Measurements from ENCODE around the gene RET. TPM values are rescaled to one million over a fixed set of nuclear protein-coding genes. Genes with fewer than 3 reads are reported as not detected.
"Not testable (repeated sequence)": the region's sequence is repeated elsewhere in the genome, so short reads cannot be mapped to it uniquely, and the experiment has no call there.

Gene RET
- total RNA-seq, 1 experiment from 2014 or later, result 81.1 TPM

DNA sequence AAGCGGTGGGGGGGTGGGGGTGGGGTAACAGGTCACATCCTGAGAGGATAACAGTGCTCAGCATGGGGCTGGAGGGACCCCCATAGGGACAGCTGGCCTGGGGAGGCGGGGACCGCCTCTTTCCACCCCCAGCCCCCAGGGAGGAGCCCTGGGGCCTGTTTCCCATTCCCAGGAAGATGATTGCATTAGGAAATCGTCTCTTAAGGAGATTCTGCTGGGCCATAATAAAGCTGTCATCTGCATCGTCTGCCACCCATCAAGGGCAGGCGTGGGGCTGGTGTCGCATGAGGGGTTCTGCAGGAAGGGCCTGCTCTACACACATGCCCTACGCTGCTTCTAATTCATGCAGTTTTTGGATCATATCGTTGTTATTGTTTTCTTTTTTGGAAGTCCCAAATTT lies 17.2 kb downstream of the RET start:
- Histone ChIP-seq H3K27me3 (ENCODE audit: control insufficient read depth, insufficient read depth, low read length) (no peaks in the 10 kb centered on the region), H3K36me3 (ENCODE audit: control insufficient read depth, insufficient read depth, low read length) (no peaks in the 10 kb centered on the region), H3K9me3 (ENCODE audit: control insufficient read depth, insufficient read depth, low read depth, low read length) (no peaks in the 10 kb centered on the region), H3K27ac (ENCODE audit: low read length) (no peak overlapping the region), H3K4me1 (ENCODE audit: control insufficient read depth, insufficient read depth, low read length) (peaks cover 5% of the 10 kb centered on the region; the same call in 1 of the 2 replicates), H3K4me3 (ENCODE audit: low read depth in 2 of 2, low read length in 2 of 2) (no peak overlapping the region)
- no peak for DNase-seq (ENCODE audit: low read depth, low spot score)
- no peak for ATAC-seq
- in situ Hi-C loops (cut with HindIII; ENCODE audit: low pct_unique_long_range_greater_than_20kb, low sequenced_read_pairs), result no loop called here
- TF ChIP-seq, protein P1, sequence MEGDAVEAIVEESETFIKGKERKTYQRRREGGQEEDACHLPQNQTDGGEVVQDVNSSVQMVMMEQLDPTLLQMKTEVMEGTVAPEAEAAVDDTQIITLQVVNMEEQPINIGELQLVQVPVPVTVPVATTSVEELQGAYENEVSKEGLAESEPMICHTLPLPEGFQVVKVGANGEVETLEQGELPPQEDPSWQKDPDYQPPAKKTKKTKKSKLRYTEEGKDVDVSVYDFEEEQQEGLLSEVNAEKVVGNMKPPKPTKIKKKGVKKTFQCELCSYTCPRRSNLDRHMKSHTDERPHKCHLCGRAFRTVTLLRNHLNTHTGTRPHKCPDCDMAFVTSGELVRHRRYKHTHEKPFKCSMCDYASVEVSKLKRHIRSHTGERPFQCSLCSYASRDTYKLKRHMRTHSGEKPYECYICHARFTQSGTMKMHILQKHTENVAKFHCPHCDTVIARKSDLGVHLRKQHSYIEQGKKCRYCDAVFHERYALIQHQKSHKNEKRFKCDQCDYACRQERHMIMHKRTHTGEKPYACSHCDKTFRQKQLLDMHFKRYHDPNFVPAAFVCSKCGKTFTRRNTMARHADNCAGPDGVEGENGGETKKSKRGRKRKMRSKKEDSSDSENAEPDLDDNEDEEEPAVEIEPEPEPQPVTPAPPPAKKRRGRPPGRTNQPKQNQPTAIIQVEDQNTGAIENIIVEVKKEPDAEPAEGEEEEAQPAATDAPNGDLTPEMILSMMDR (IDR thresholded peaks at IDR 0.05), result no peak
- no peak for TF ChIP-seq TCF7L2 (IDR thresholded peaks at IDR 0.05; ENCODE audit: low read depth, low read length)
- intact Hi-C loops (cut with micrococcal nuclease; ENCODE audit: unreplicated experiment), result loop anchor here (5.0 kb wide), 1 partner anchor 227 kb away; no protein-coding TSS in a partner anchor
- BruUV-seq (replicated peaks), result no TSS peak
- ChIA-PET POLR2A (interaction anchor here (0.6 kb wide), 1 partner anchor 71 kb away, joined by 4 read pairs; no protein-coding TSS in a partner anchor), CTCF (interaction anchor here (0.6 to 1.1 kb wide), 3 partner anchors 8 to 341 kb away, joined by 3 read pairs; no protein-coding TSS in a partner anchor)

DNA sequence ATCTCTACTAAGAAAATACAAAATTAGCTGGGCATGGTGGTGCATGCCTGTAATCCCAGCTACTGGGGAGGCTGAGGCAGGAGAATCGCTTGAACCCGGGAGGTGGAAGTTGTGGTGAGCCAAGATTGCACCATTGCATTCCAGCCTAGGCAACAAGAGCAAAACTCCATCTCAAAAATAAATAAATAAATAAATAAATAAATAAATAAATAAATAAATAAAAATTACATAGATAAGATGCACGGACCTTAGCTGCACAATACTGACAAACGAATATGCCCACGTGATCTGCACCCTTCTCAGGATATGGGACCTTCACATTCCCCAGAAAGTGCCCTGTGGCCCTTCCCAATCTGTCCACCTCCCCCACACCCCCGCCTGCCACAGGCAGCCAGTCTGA lies 22.5 kb downstream of the RET start:
- H3K4me3 ChIP-seq (ENCODE audit: low read depth in 2 of 2, low read length in 2 of 2); H3K27me3 ChIP-seq (ENCODE audit: control insufficient read depth, insufficient read depth, low read length); H3K27ac ChIP-seq (ENCODE audit: low read length); intact Hi-C loops (cut with micrococcal nuclease; ENCODE audit: unreplicated experiment); CTCF ChIA-PET; H3K36me3 ChIP-seq (ENCODE audit: control insufficient read depth, insufficient read depth, low read length); H3K9me3 ChIP-seq (ENCODE audit: control insufficient read depth, insufficient read depth, low read depth, low read length); BruUV-seq (replicated peaks); DNase-seq (ENCODE audit: low read depth, low spot score); in situ Hi-C loops (cut with HindIII; ENCODE audit: low pct_unique_long_range_greater_than_20kb, low sequenced_read_pairs); POLR2A ChIA-PET; H3K4me1 ChIP-seq (ENCODE audit: control insufficient read depth, insufficient read depth, low read length); ATAC-seq: not testable (repeated sequence)

DNA sequence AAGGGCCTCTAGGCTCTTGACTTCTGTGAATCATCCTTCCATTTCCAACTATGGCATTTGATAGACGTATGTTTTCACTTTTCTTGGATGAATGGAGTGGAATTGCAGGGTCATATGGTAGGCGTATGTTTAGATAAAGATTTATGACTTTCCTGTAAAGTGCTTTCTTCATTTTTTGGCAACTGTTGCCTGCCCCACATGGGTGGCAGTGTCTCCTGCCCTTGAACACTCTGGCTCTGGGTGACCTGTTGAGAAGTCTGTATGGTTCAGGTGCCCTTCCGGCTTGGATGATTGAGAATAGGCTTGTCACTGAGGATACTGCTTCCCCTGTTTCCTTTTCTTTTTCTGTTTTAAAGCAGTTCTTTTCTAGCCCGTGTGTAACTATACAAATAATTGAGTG lies 23.1 kb downstream of the RET start:
- peaks cover 5% of the 10 kb centered on the region; the same call in 1 of the 2 replicates for H3K4me1 ChIP-seq (ENCODE audit: control insufficient read depth, insufficient read depth, low read length)
- CTCF ChIA-PET, result no interaction called here
- H3K4me3 ChIP-seq (ENCODE audit: low read depth in 2 of 2, low read length in 2 of 2), result no peak overlapping the region
- DNase-seq (ENCODE audit: low read depth, low spot score) (no peak), ATAC-seq (no peak)
- no TSS peak for BruUV-seq (replicated peaks)
- TF ChIP-seq TCF7L2 (IDR thresholded peaks at IDR 0.05; ENCODE audit: low read depth, low read length) (no peak), SIN3A (IDR thresholded peaks at IDR 0.05; ENCODE audit: borderline replicate concordance, insufficient read depth, low read depth, low read length) (no peak), POLR2AphosphoS5 (IDR thresholded peaks at IDR 0.05; ENCODE audit: low read depth, low read length) (no peak)
- TF ChIP-seq, protein P2, sequence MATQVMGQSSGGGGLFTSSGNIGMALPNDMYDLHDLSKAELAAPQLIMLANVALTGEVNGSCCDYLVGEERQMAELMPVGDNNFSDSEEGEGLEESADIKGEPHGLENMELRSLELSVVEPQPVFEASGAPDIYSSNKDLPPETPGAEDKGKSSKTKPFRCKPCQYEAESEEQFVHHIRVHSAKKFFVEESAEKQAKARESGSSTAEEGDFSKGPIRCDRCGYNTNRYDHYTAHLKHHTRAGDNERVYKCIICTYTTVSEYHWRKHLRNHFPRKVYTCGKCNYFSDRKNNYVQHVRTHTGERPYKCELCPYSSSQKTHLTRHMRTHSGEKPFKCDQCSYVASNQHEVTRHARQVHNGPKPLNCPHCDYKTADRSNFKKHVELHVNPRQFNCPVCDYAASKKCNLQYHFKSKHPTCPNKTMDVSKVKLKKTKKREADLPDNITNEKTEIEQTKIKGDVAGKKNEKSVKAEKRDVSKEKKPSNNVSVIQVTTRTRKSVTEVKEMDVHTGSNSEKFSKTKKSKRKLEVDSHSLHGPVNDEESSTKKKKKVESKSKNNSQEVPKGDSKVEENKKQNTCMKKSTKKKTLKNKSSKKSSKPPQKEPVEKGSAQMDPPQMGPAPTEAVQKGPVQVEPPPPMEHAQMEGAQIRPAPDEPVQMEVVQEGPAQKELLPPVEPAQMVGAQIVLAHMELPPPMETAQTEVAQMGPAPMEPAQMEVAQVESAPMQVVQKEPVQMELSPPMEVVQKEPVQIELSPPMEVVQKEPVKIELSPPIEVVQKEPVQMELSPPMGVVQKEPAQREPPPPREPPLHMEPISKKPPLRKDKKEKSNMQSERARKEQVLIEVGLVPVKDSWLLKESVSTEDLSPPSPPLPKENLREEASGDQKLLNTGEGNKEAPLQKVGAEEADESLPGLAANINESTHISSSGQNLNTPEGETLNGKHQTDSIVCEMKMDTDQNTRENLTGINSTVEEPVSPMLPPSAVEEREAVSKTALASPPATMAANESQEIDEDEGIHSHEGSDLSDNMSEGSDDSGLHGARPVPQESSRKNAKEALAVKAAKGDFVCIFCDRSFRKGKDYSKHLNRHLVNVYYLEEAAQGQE (IDR thresholded peaks at IDR 0.05; ENCODE audit: insufficient read depth in 1 of 2, low read depth in 2 of 2, low read length in 1 of 2), result no peak
- TF ChIP-seq, protein P1 (IDR thresholded peaks at IDR 0.05), result no peak
- in situ Hi-C loops (cut with HindIII; ENCODE audit: low pct_unique_long_range_greater_than_20kb, low sequenced_read_pairs), result no loop called here
- POLR2A ChIA-PET, result no interaction called here
- H3K9me3 ChIP-seq (ENCODE audit: control insufficient read depth, insufficient read depth, low read depth, low read length), result no peaks in the 10 kb centered on the region
- H3K27ac ChIP-seq (ENCODE audit: low read length), result no peak overlapping the region
- no peaks in the 10 kb centered on the region for H3K36me3 ChIP-seq (ENCODE audit: control insufficient read depth, insufficient read depth, low read length)
- H3K27me3 ChIP-seq (ENCODE audit: control insufficient read depth, insufficient read depth, low read length), result no peaks in the 10 kb centered on the region
- intact Hi-C loops (cut with micrococcal nuclease; ENCODE audit: unreplicated experiment), result no loop called here

All from Panc1 (cell line).